HEK293 (cell line): Measurements from ENCODE around the gene FAM181A.

Experiments used
- CTCF ChIA-PET: fragments of 350-600 bp; formaldehyde crosslinking; extraction: SDS; loops from one replicate; lab custom pipeline; 2021; ENCODE audit warnings: antibody characterized with exemption; lab: Yijun Ruan, JAX
- POLR2A ChIA-PET: fragments of 300-600 bp; formaldehyde crosslinking; extraction: SDS; loops from one replicate; lab custom pipeline; 2020; ENCODE audit warnings: antibody characterized with exemption, inconsistent platforms; lab: Yijun Ruan, JAX
- H3K27ac ChIP-seq: fragments of 200-500 bp; sonication (Bioruptor generic); 2 replicates; pipeline ENCODE4 v1.5.1; 2014; ENCODE audit warnings: low read depth, low read length, control low read depth, inconsistent platforms; ENCODE audit errors: extremely low read depth
- H3K36me3 ChIP-seq, 2 experiments: fragments of 200-500 bp in 1 of 2; sonication (Bioruptor generic) in 1 of 2; 1 replicate in 1 of 2; 2 replicates in 1 of 2; pipeline ENCODE4 v1.5.1; 2014 to 2017; ENCODE audit warnings: inconsistent platforms in 2 of 2, low read length in 2 of 2; ENCODE audit not compliant: control insufficient read depth in 2 of 2, insufficient read depth in 1 of 2
- H3K4me1 ChIP-seq: fragments of 200-500 bp; sonication (Bioruptor generic); 2 replicates; pipeline ENCODE4 v1.5.1; 2014; ENCODE audit warnings: mild to moderate bottlenecking, low read length, inconsistent platforms; ENCODE audit not compliant: control insufficient read depth, insufficient read depth
- H3K4me3 ChIP-seq: 2 replicates; pipeline ENCODE4 v1.5.1; 2011; ENCODE audit warnings: low read depth, mild to moderate bottlenecking, control low read depth, low read length, moderate library complexity
- H3K9me3 ChIP-seq: fragments of 200-500 bp; sonication (Bioruptor generic); 2 replicates; pipeline ENCODE4 v1.5.1; 2014; ENCODE audit warnings: low read depth, low read length, inconsistent platforms; ENCODE audit not compliant: control insufficient read depth, insufficient read depth
- GLIS2 ChIP-seq: fragments of 450-650 bp; formaldehyde crosslinking; IDR thresholded peaks from 2 replicates; pipeline ENCODE4 v1.5.1; 2016; ENCODE audit warnings: missing biosample characterization, missing genetic modification characterization
- SP2 ChIP-seq: fragments of 450-650 bp; formaldehyde crosslinking; IDR thresholded peaks from 2 replicates; pipeline ENCODE4 v1.5.1; 2016; ENCODE audit warnings: missing biosample characterization, missing genetic modification characterization
- TRIM28 ChIP-seq: IDR thresholded peaks from 2 replicates; pipeline ENCODE4 v1.6.1; 2011; ENCODE audit warnings: low read length, control low read depth, borderline replicate concordance
- ZNF112 ChIP-seq: fragments of 450-650 bp; formaldehyde crosslinking; IDR thresholded peaks from 2 replicates; pipeline ENCODE4 v1.5.0; 2017; ENCODE audit warnings: missing biosample characterization, missing genetic modification characterization
- ZNF221 ChIP-seq: fragments of 450-650 bp; formaldehyde crosslinking; IDR thresholded peaks from 2 replicates; pipeline ENCODE4 v1.5.1; 2017; ENCODE audit warnings: missing biosample characterization, missing genetic modification characterization, borderline replicate concordance
- ZNF223 ChIP-seq: fragments of 450-650 bp; formaldehyde crosslinking; IDR thresholded peaks from 2 replicates; pipeline ENCODE4 v1.5.1; 2016; ENCODE audit warnings: missing biosample characterization, missing genetic modification characterization
- ZNF248 ChIP-seq: fragments of 450-650 bp; formaldehyde crosslinking; IDR thresholded peaks from 2 replicates; pipeline ENCODE4 v1.5.1; 2017; ENCODE audit warnings: missing biosample characterization, missing genetic modification characterization
- ZNF292 ChIP-seq: fragments of 450-650 bp; formaldehyde crosslinking; IDR thresholded peaks from 2 replicates; pipeline ENCODE4 v1.5.1; 2016; ENCODE audit warnings: low read depth, missing biosample characterization, missing genetic modification characterization, borderline replicate concordance
- ZNF366 ChIP-seq: fragments of 450-650 bp; formaldehyde crosslinking; conservative IDR thresholded peaks from 2 replicates; pipeline ENCODE4 v1.5.1; 2016; ENCODE audit warnings: missing biosample characterization, missing genetic modification characterization
- ZNF654 ChIP-seq: fragments of 450-650 bp; formaldehyde crosslinking; IDR thresholded peaks from 2 replicates; pipeline ENCODE4 v1.5.1; 2016; ENCODE audit warnings: low read depth, missing biosample characterization, missing genetic modification characterization
- ZNF747 ChIP-seq: fragments of 450-650 bp; formaldehyde crosslinking; IDR thresholded peaks from 2 replicates; pipeline ENCODE4 v1.5.1; 2016; ENCODE audit warnings: missing biosample characterization, missing genetic modification characterization
- ZSCAN30 ChIP-seq: fragments of 450-650 bp; IDR thresholded peaks from 2 replicates; pipeline ENCODE4 v1.5.1; 2018; ENCODE audit warnings: missing biosample characterization, mild to moderate bottlenecking, missing genetic modification characterization, moderate library complexity
- TF ChIP-seq, protein P1 (sequence below): IDR thresholded peaks from 2 replicates; pipeline ENCODE4 v1.6.1; 2011; ENCODE audit warnings: mild to moderate bottlenecking, low read depth, low read length, borderline replicate concordance
- TF ChIP-seq, protein P2 (sequence below): fragments of 450-650 bp; formaldehyde crosslinking; IDR thresholded peaks from 2 replicates; pipeline ENCODE4 v1.5.1; 2016; ENCODE audit warnings: missing biosample characterization, missing genetic modification characterization
- TF ChIP-seq, protein P3 (sequence below): fragments of 450-650 bp; formaldehyde crosslinking; IDR thresholded peaks from 2 replicates; pipeline ENCODE4 v1.5.1; 2016; ENCODE audit warnings: missing biosample characterization, missing genetic modification characterization
- TF ChIP-seq, protein P4 (sequence below): fragments of 450-650 bp; formaldehyde crosslinking; IDR thresholded peaks from 2 replicates; pipeline ENCODE4 v1.5.1; 2016; ENCODE audit warnings: missing biosample characterization, missing genetic modification characterization, borderline replicate concordance
- TF ChIP-seq, protein P5 (sequence below): fragments of 450-650 bp; formaldehyde crosslinking; IDR thresholded peaks from 2 replicates; pipeline ENCODE4 v1.5.1; 2016; ENCODE audit warnings: missing biosample characterization, missing genetic modification characterization
- TF ChIP-seq, protein P6 (sequence below): fragments of 450-650 bp; formaldehyde crosslinking; IDR thresholded peaks from 2 replicates; pipeline ENCODE4 v1.5.1; 2016; ENCODE audit warnings: missing biosample characterization, missing genetic modification characterization

FAM181A gene

DNA sequence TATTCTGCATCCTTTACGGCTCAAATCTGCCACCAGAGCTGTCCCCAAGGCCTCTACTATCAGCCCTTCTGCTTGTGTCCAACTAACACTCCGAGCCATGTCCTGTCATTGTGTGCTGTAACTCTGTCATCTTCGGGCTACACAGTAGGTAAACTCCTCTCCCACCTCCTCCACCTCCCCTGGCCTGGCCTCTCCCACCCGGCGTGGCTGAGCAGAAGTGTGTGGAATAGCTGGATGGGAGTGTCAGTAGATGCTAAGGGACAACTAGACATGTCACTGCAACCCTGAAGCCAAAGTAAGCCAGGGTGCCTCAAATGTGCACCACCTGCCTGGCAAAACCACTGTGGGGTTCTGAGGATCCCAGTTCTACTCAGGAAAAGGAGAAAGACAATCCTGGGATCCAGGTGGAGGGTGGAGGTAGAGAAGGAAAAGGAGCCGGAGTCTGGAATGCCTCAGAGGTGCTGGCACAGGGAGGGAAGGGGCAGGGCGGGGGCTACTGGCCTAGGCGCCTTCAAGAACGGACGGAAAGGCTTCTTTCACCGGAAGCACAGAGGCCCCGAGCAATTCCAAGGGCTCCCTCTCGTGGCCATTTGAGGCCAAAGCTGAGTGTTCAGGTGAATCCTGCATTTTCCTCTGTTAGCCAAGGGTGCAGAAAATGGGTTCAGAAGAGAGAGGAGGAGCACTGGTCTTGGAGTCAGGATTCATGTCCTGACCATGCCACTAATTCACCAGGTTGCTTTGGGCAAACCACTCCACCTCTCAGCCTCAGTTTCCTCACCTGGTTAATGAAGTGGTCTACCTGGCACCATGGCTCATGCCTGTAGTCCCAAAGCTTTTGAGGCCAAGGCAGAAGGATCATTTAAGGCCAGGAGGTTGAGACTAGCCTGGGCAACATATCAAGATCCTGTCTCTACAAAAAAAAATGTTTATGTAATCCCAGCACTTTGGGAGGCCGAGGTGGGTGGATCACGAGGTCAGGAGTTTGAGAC, 20.5 kb upstream of the FAM181A start:
- Histone ChIP-seq H3K9me3 (no peaks in the 10 kb centered on the region), H3K4me1 (no peaks in the 10 kb centered on the region), H3K36me3 (no peaks in the 10 kb centered on the region), H3K27ac (no peak overlapping the region), H3K4me3 (no peak overlapping the region)
- ChIA-PET POLR2A (no interaction called here), CTCF (interaction anchor here (0.7 to 3.3 kb wide), 15 partner anchors 8 to 258 kb away, joined by 3 to 14 read pairs (median 4); partner anchors contain the start of gene FAM181A)
- no peak for TF ChIP-seq ZNF221 (tag by site-specific recombination)
- no peak for TF ChIP-seq ZNF747 (tag by site-specific recombination)
- TF ChIP-seq, protein P1, sequence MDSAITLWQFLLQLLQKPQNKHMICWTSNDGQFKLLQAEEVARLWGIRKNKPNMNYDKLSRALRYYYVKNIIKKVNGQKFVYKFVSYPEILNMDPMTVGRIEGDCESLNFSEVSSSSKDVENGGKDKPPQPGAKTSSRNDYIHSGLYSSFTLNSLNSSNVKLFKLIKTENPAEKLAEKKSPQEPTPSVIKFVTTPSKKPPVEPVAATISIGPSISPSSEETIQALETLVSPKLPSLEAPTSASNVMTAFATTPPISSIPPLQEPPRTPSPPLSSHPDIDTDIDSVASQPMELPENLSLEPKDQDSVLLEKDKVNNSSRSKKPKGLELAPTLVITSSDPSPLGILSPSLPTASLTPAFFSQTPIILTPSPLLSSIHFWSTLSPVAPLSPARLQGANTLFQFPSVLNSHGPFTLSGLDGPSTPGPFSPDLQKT: peak; percentile 21; the same call in 1 of the 2 replicates
- no peak for TF ChIP-seq ZNF366 (tag by site-specific recombination)
- no peak for TF ChIP-seq SP2 (tag by site-specific recombination)
- TF ChIP-seq ZNF292: no peak
- TF ChIP-seq ZNF223 (tag by site-specific recombination): no peak
- TF ChIP-seq, protein P2, sequence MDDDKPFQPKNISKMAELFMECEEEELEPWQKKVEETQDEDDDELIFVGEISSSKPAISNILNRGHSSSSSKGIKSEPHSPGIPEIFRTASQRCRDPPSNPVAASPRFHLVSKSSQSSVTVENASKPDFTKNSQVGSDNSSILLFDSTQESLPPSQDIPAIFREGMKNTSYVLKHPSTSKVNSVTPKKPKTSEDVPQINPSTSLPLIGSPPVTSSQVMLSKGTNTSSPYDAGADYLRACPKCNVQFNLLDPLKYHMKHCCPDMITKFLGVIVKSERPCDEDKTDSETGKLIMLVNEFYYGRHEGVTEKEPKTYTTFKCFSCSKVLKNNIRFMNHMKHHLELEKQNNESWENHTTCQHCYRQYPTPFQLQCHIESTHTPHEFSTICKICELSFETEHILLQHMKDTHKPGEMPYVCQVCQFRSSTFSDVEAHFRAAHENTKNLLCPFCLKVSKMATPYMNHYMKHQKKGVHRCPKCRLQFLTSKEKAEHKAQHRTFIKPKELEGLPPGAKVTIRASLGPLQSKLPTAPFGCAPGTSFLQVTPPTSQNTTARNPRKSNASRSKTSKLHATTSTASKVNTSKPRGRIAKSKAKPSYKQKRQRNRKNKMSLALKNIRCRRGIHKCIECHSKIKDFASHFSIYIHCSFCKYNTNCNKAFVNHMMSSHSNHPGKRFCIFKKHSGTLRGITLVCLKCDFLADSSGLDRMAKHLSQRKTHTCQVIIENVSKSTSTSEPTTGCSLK (tag by site-specific recombination): no peak
- 0 out of 2 replicates have a peak, but pooled peaks have one; percentile 20 for TF ChIP-seq TRIM28
- TF ChIP-seq, protein P3, sequence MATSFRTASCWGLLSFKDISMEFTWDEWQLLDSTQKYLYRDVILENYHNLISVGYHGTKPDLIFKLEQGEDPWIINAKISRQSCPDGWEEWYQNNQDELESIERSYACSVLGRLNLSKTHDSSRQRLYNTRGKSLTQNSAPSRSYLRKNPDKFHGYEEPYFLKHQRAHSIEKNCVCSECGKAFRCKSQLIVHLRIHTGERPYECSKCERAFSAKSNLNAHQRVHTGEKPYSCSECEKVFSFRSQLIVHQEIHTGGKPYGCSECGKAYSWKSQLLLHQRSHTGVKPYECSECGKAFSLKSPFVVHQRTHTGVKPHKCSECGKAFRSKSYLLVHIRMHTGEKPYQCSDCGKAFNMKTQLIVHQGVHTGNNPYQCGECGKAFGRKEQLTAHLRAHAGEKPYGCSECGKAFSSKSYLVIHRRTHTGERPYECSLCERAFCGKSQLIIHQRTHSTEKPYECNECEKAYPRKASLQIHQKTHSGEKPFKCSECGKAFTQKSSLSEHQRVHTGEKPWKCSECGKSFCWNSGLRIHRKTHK (tag by site-specific recombination): peak; percentile 49; the same call in 1 of the 2 replicates
- no peak for TF ChIP-seq ZNF112 (tag by site-specific recombination)
- TF ChIP-seq, protein P4, sequence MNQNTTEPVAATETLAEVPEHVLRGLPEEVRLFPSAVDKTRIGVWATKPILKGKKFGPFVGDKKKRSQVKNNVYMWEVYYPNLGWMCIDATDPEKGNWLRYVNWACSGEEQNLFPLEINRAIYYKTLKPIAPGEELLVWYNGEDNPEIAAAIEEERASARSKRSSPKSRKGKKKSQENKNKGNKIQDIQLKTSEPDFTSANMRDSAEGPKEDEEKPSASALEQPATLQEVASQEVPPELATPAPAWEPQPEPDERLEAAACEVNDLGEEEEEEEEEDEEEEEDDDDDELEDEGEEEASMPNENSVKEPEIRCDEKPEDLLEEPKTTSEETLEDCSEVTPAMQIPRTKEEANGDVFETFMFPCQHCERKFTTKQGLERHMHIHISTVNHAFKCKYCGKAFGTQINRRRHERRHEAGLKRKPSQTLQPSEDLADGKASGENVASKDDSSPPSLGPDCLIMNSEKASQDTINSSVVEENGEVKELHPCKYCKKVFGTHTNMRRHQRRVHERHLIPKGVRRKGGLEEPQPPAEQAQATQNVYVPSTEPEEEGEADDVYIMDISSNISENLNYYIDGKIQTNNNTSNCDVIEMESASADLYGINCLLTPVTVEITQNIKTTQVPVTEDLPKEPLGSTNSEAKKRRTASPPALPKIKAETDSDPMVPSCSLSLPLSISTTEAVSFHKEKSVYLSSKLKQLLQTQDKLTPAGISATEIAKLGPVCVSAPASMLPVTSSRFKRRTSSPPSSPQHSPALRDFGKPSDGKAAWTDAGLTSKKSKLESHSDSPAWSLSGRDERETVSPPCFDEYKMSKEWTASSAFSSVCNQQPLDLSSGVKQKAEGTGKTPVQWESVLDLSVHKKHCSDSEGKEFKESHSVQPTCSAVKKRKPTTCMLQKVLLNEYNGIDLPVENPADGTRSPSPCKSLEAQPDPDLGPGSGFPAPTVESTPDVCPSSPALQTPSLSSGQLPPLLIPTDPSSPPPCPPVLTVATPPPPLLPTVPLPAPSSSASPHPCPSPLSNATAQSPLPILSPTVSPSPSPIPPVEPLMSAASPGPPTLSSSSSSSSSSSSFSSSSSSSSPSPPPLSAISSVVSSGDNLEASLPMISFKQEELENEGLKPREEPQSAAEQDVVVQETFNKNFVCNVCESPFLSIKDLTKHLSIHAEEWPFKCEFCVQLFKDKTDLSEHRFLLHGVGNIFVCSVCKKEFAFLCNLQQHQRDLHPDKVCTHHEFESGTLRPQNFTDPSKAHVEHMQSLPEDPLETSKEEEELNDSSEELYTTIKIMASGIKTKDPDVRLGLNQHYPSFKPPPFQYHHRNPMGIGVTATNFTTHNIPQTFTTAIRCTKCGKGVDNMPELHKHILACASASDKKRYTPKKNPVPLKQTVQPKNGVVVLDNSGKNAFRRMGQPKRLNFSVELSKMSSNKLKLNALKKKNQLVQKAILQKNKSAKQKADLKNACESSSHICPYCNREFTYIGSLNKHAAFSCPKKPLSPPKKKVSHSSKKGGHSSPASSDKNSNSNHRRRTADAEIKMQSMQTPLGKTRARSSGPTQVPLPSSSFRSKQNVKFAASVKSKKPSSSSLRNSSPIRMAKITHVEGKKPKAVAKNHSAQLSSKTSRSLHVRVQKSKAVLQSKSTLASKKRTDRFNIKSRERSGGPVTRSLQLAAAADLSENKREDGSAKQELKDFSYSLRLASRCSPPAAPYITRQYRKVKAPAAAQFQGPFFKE (tag by site-specific recombination): no peak
- peak; percentile 80 for TF ChIP-seq ZNF654 (tag by site-specific recombination)
- TF ChIP-seq ZNF248 (tag by site-specific recombination): no peak
- no peak for TF ChIP-seq GLIS2 (tag by site-specific recombination)
- TF ChIP-seq, protein P5, sequence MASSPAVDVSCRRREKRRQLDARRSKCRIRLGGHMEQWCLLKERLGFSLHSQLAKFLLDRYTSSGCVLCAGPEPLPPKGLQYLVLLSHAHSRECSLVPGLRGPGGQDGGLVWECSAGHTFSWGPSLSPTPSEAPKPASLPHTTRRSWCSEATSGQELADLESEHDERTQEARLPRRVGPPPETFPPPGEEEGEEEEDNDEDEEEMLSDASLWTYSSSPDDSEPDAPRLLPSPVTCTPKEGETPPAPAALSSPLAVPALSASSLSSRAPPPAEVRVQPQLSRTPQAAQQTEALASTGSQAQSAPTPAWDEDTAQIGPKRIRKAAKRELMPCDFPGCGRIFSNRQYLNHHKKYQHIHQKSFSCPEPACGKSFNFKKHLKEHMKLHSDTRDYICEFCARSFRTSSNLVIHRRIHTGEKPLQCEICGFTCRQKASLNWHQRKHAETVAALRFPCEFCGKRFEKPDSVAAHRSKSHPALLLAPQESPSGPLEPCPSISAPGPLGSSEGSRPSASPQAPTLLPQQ (tag by site-specific recombination): no peak
- no peak for TF ChIP-seq ZSCAN30
- TF ChIP-seq, protein P6, sequence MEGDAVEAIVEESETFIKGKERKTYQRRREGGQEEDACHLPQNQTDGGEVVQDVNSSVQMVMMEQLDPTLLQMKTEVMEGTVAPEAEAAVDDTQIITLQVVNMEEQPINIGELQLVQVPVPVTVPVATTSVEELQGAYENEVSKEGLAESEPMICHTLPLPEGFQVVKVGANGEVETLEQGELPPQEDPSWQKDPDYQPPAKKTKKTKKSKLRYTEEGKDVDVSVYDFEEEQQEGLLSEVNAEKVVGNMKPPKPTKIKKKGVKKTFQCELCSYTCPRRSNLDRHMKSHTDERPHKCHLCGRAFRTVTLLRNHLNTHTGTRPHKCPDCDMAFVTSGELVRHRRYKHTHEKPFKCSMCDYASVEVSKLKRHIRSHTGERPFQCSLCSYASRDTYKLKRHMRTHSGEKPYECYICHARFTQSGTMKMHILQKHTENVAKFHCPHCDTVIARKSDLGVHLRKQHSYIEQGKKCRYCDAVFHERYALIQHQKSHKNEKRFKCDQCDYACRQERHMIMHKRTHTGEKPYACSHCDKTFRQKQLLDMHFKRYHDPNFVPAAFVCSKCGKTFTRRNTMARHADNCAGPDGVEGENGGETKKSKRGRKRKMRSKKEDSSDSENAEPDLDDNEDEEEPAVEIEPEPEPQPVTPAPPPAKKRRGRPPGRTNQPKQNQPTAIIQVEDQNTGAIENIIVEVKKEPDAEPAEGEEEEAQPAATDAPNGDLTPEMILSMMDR (tag by site-specific recombination): 0 out of 2 replicates have a peak, but pooled peaks have one; percentile 15
